ENCODE results near the gene CRACDL. TPM values are rescaled to one million over a fixed set of nuclear protein-coding genes. Genes with fewer than 3 reads are reported as not detected.

Gene CRACDL
- total and polyA plus RNA-seq, 12 donors, result 0.33 to 3.4 (median 2.1) TPM

GRCh38 chr2:98946855-98947254 lies 10.8 kb upstream of the CRACDL start:
- Histone ChIP-seq H3K4me1 (replicated peaks in 1 of 2) (no peaks in the 10 kb centered on the region), H3K27ac (no peak overlapping the region), H3K9me3 (replicated peaks in 1 of 3) (no peaks in the 10 kb centered on the region), H3K27me3 (no peaks in the 10 kb centered on the region), H3K4me3 (no peak overlapping the region), H3K36me3 (replicated peaks in 1 of 2) (no peaks in the 10 kb centered on the region)
- TF ChIP-seq, protein P1, sequence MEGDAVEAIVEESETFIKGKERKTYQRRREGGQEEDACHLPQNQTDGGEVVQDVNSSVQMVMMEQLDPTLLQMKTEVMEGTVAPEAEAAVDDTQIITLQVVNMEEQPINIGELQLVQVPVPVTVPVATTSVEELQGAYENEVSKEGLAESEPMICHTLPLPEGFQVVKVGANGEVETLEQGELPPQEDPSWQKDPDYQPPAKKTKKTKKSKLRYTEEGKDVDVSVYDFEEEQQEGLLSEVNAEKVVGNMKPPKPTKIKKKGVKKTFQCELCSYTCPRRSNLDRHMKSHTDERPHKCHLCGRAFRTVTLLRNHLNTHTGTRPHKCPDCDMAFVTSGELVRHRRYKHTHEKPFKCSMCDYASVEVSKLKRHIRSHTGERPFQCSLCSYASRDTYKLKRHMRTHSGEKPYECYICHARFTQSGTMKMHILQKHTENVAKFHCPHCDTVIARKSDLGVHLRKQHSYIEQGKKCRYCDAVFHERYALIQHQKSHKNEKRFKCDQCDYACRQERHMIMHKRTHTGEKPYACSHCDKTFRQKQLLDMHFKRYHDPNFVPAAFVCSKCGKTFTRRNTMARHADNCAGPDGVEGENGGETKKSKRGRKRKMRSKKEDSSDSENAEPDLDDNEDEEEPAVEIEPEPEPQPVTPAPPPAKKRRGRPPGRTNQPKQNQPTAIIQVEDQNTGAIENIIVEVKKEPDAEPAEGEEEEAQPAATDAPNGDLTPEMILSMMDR (IDR thresholded peaks at IDR 0.05), result no peak
- TF ChIP-seq POLR2A (IDR thresholded peaks at IDR 0.05), result no peak
- DNase-seq, result no peak
- WGBS, 4 donors, result 77 to 93% (median 83%) methylated on average over 5 to 9 of the region's 9 CpGs
- intact Hi-C loops (cut with DNase I), result no loop called here

DNA sequence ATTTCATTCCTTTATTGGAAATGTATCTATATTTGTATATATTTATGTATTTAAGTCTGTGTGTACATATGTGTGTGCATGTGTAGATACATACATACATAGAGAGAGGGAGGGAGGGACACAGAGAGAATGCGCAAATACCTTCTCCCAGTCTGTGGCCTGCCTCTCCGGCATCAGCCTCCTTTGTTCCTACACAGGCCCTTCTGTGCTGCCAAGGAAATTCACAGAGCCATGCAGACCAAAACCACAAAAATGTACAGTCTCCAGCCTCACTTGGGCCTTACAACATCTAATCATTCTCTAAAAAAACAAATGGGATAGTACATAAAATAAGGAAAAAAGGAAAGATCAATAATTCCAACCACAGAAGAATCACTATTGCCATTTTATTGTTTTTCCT lies 8.8 kb upstream of the CRACDL start:
- Histone ChIP-seq H3K9me3 (replicated peaks in 1 of 3) (no peaks in the 10 kb centered on the region), H3K27ac (no peak overlapping the region), H3K36me3 (replicated peaks in 1 of 2) (no peaks in the 10 kb centered on the region), H3K4me3 (no peak overlapping the region), H3K4me1 (replicated peaks in 1 of 2) (no peaks in the 10 kb centered on the region), H3K27me3 (no peaks in the 10 kb centered on the region)
- DNase-seq, result no peak
- TF ChIP-seq, protein P1 (IDR thresholded peaks at IDR 0.05), result no peak
- TF ChIP-seq POLR2A (IDR thresholded peaks at IDR 0.05), result no peak
- intact Hi-C loops (cut with DNase I), result no loop called here
- WGBS, 4 donors, result 89 to 100% (median 96%) methylated on average over 2 of the region's 2 CpGs

- H3K36me3 ChIP-seq (replicated peaks in 1 of 2), result no peaks in the 10 kb centered on the region
- H3K27me3 ChIP-seq, result peaks cover 29% of the 10 kb centered on the region
- DNase-seq, result no peak
- 83 to 100% (median 98%) methylated on average over 1 of the region's 1 CpG for WGBS, 4 donors
- intact Hi-C loops (cut with DNase I), result no loop called here
- no peak overlapping the region for H3K4me3 ChIP-seq
- TF ChIP-seq, protein P1 (IDR thresholded peaks at IDR 0.05), result no peak
- TF ChIP-seq POLR2A (IDR thresholded peaks at IDR 0.05), result no peak
- H3K9me3 ChIP-seq (replicated peaks in 1 of 3), result no peaks in the 10 kb centered on the region
- H3K27ac ChIP-seq, result no peak overlapping the region
- H3K4me1 ChIP-seq (replicated peaks in 1 of 2), result peaks cover 0 to 6% of the 10 kb centered on the region in 2 donors
These were observed 4.1 kb upstream of the CRACDL start for GRCh38 chr2:98940102-98940501.

DNA sequence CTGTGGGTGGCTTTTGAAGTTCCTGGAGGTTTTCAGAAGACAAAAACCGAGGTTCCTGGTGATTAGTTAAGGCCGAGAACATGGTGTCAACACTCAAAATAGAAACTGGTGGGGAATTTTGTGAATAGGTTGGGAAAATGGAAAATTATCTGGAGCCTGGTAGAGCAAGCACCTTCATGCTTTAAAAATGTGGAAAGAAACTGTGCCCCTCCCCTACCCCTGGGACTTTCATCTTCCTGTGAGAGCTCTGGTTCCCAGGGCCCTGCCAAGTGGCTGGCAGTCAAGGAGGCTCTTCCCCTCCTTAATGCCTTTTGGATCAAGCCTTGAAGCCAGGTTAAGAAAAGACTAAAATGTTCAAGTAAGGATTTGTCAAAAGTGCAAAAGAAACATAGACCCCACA lies 1.9 kb upstream of the CRACDL start:
- Histone ChIP-seq H3K27me3 (peaks cover 30% of the 10 kb centered on the region), H3K4me1 (replicated peaks in 1 of 2) (peaks cover 0 to 6% of the 10 kb centered on the region in 2 donors), H3K9me3 (replicated peaks in 1 of 3) (no peaks in the 10 kb centered on the region), H3K27ac (no peak overlapping the region), H3K4me3 (no peak overlapping the region), H3K36me3 (replicated peaks in 1 of 2) (no peaks in the 10 kb centered on the region)
- TF ChIP-seq, protein P1 (IDR thresholded peaks at IDR 0.05), result no peak
- TF ChIP-seq POLR2A (IDR thresholded peaks at IDR 0.05), result no peak
- no peak for DNase-seq
- intact Hi-C loops (cut with DNase I), result no loop called here
- WGBS, 4 donors, result 75 to 91% (median 83%) methylated on average over 2 of the region's 2 CpGs

All from adrenal gland (tissue), 12 donors.